HEK293 (cell line): ENCODE measurements around the gene THSD7B.

ENCODE experiments used
- CTCF ChIA-PET: fragments of 350-600 bp; formaldehyde crosslinking; extraction: SDS; loops from one replicate; lab custom pipeline; 2021; ENCODE audit warnings: antibody characterized with exemption; lab: Yijun Ruan, JAX
- POLR2A ChIA-PET: fragments of 300-600 bp; formaldehyde crosslinking; extraction: SDS; loops from one replicate; lab custom pipeline; 2020; ENCODE audit warnings: antibody characterized with exemption, inconsistent platforms; lab: Yijun Ruan, JAX
- H3K27ac ChIP-seq: fragments of 200-500 bp; sonication (Bioruptor generic); 2 replicates; pipeline ENCODE4 v1.5.1; 2014; ENCODE audit warnings: low read depth, low read length, control low read depth, inconsistent platforms; ENCODE audit errors: extremely low read depth
- H3K36me3 ChIP-seq, 2 experiments: fragments of 200-500 bp in 1 of 2; sonication (Bioruptor generic) in 1 of 2; 1 replicate in 1 of 2; 2 replicates in 1 of 2; pipeline ENCODE4 v1.5.1; 2014 to 2017; ENCODE audit warnings: inconsistent platforms in 2 of 2, low read length in 2 of 2; ENCODE audit not compliant: control insufficient read depth in 2 of 2, insufficient read depth in 1 of 2
- H3K4me1 ChIP-seq: fragments of 200-500 bp; sonication (Bioruptor generic); 2 replicates; pipeline ENCODE4 v1.5.1; 2014; ENCODE audit warnings: mild to moderate bottlenecking, low read length, inconsistent platforms; ENCODE audit not compliant: control insufficient read depth, insufficient read depth
- H3K4me3 ChIP-seq: 2 replicates; pipeline ENCODE4 v1.5.1; 2011; ENCODE audit warnings: low read depth, mild to moderate bottlenecking, control low read depth, low read length, moderate library complexity
- H3K9me3 ChIP-seq: fragments of 200-500 bp; sonication (Bioruptor generic); 2 replicates; pipeline ENCODE4 v1.5.1; 2014; ENCODE audit warnings: low read depth, low read length, inconsistent platforms; ENCODE audit not compliant: control insufficient read depth, insufficient read depth
- KLF17 ChIP-seq: fragments of 450-650 bp; formaldehyde crosslinking; IDR thresholded peaks from 2 replicates; pipeline ENCODE4 v1.5.1; 2016; ENCODE audit warnings: missing biosample characterization, missing genetic modification characterization
- MEIS1 ChIP-seq: sonication (generic); formaldehyde crosslinking; IDR thresholded peaks from 2 replicates; pipeline ENCODE4 v1.8.1; 2022; ENCODE audit warnings: missing genetic modification reagents, mild to moderate bottlenecking, borderline replicate concordance
- MZF1 ChIP-seq: fragments of 450-650 bp; formaldehyde crosslinking; IDR thresholded peaks from 2 replicates; pipeline ENCODE4 v1.5.1; 2017; ENCODE audit warnings: missing biosample characterization, missing genetic modification characterization, borderline replicate concordance
- OVOL3 ChIP-seq: fragments of 450-650 bp; formaldehyde crosslinking; IDR thresholded peaks from 2 replicates; pipeline ENCODE4 v1.5.1; 2016; ENCODE audit warnings: missing biosample characterization, missing genetic modification characterization
- SCRT1 ChIP-seq: fragments of 450-650 bp; formaldehyde crosslinking; IDR thresholded peaks from 2 replicates; pipeline ENCODE4 v1.5.1; 2016; ENCODE audit warnings: missing biosample characterization, missing genetic modification characterization, borderline replicate concordance
- SCRT2 ChIP-seq: fragments of 450-650 bp; formaldehyde crosslinking; IDR thresholded peaks from 2 replicates; pipeline ENCODE4 v1.5.1; 2016; ENCODE audit warnings: missing biosample characterization, missing genetic modification characterization
- YY1 ChIP-seq: fragments of 450-650 bp; formaldehyde crosslinking; IDR thresholded peaks from 2 replicates; pipeline ENCODE4 v1.5.1; 2018; ENCODE audit warnings: missing biosample characterization, missing genetic modification characterization
- ZBTB1 ChIP-seq: fragments of 450-650 bp; formaldehyde crosslinking; IDR thresholded peaks from 2 replicates; pipeline ENCODE4 v1.5.1; 2016; ENCODE audit warnings: missing biosample characterization, missing genetic modification characterization
- ZBTB17 ChIP-seq: fragments of 450-650 bp; formaldehyde crosslinking; IDR thresholded peaks from 2 replicates; pipeline ENCODE4 v1.5.1; 2016; ENCODE audit warnings: missing biosample characterization, missing genetic modification characterization
- ZEB2 ChIP-seq: fragments of 450-650 bp; formaldehyde crosslinking; IDR thresholded peaks from 2 replicates; pipeline ENCODE4 v1.5.1; 2016; ENCODE audit warnings: missing biosample characterization, missing genetic modification characterization
- ZFP3 ChIP-seq: fragments of 450-650 bp; formaldehyde crosslinking; IDR thresholded peaks from 2 replicates; pipeline ENCODE4 v1.5.1; 2016; ENCODE audit warnings: low read depth, missing biosample characterization, missing genetic modification characterization
- ZNF175 ChIP-seq: fragments of 450-650 bp; formaldehyde crosslinking; IDR thresholded peaks from 2 replicates; pipeline ENCODE4 v1.5.1; 2016; ENCODE audit warnings: missing biosample characterization, missing genetic modification characterization
- ZNF18 ChIP-seq: fragments of 450-650 bp; formaldehyde crosslinking; IDR thresholded peaks from 2 replicates; pipeline ENCODE4 v1.5.1; 2016; ENCODE audit warnings: missing biosample characterization, missing genetic modification characterization
- ZNF24 ChIP-seq: fragments of 450-650 bp; formaldehyde crosslinking; IDR thresholded peaks from 2 replicates; pipeline ENCODE4 v1.5.1; 2016; ENCODE audit warnings: missing biosample characterization, missing genetic modification characterization
- ZNF302 ChIP-seq: fragments of 450-650 bp; formaldehyde crosslinking; IDR thresholded peaks from 2 replicates; pipeline ENCODE4 v1.5.1; 2016; ENCODE audit warnings: missing biosample characterization, missing genetic modification characterization, low read depth
- ZNF341 ChIP-seq: fragments of 450-650 bp; formaldehyde crosslinking; IDR thresholded peaks from 2 replicates; pipeline ENCODE4; 2016; ENCODE audit warnings: low read depth, missing biosample characterization, missing genetic modification characterization
- ZNF350 ChIP-seq: fragments of 450-650 bp; formaldehyde crosslinking; IDR thresholded peaks from 2 replicates; pipeline ENCODE4 v1.5.0; 2017; ENCODE audit warnings: missing biosample characterization, mild to moderate bottlenecking, missing genetic modification characterization
- ZNF354C ChIP-seq: fragments of 450-650 bp; formaldehyde crosslinking; IDR thresholded peaks from 2 replicates; pipeline ENCODE4 v1.5.1; 2016; ENCODE audit warnings: missing biosample characterization, missing genetic modification characterization, low read depth, borderline replicate concordance
- ZNF391 ChIP-seq: fragments of 450-650 bp; formaldehyde crosslinking; IDR thresholded peaks from 2 replicates; pipeline ENCODE4 v1.5.1; 2016; ENCODE audit warnings: low read depth, missing biosample characterization, missing genetic modification characterization, borderline replicate concordance
- ZNF394 ChIP-seq: fragments of 450-650 bp; formaldehyde crosslinking; IDR thresholded peaks from 2 replicates; pipeline ENCODE4 v1.5.1; 2016; ENCODE audit warnings: missing biosample characterization, missing genetic modification characterization, mild to moderate bottlenecking, moderate library complexity, borderline replicate concordance
- ZNF398 ChIP-seq: fragments of 450-650 bp; formaldehyde crosslinking; IDR thresholded peaks from 2 replicates; pipeline ENCODE4 v1.5.1; 2017; ENCODE audit warnings: missing biosample characterization, missing genetic modification characterization
- ZNF426 ChIP-seq: fragments of 450-650 bp; formaldehyde crosslinking; IDR thresholded peaks from 2 replicates; pipeline ENCODE4 v1.5.1; 2017; ENCODE audit warnings: missing biosample characterization, missing genetic modification characterization, mild to moderate bottlenecking, inconsistent platforms, moderate library complexity
- ZNF488 ChIP-seq: fragments of 450-650 bp; formaldehyde crosslinking; IDR thresholded peaks from 2 replicates; pipeline ENCODE4 v1.5.1; 2016; ENCODE audit warnings: missing biosample characterization, missing genetic modification characterization
- ZNF521 ChIP-seq: fragments of 450-650 bp; formaldehyde crosslinking; IDR thresholded peaks from 2 replicates; pipeline ENCODE4 v1.5.1; 2017; ENCODE audit warnings: missing biosample characterization, mild to moderate bottlenecking, missing genetic modification characterization
- ZNF544 ChIP-seq: fragments of 450-650 bp; formaldehyde crosslinking; IDR thresholded peaks from 2 replicates; pipeline ENCODE4 v1.5.0; 2017; ENCODE audit warnings: missing biosample characterization, missing genetic modification characterization
- ZNF626 ChIP-seq: fragments of 450-650 bp; sonication (Bioruptor Pico); formaldehyde crosslinking; IDR thresholded peaks from 2 replicates; pipeline ENCODE4 v1.5.1; 2018; ENCODE audit warnings: missing biosample characterization, missing genetic modification characterization, inconsistent platforms
- ZNF664 ChIP-seq: fragments of 450-650 bp; formaldehyde crosslinking; IDR thresholded peaks from 2 replicates; pipeline ENCODE4 v1.5.1; 2016; ENCODE audit warnings: missing biosample characterization, missing genetic modification characterization
- ZSCAN16 ChIP-seq: fragments of 450-650 bp; formaldehyde crosslinking; IDR thresholded peaks from 2 replicates; pipeline ENCODE4 v1.5.1; 2016; ENCODE audit warnings: missing biosample characterization, missing genetic modification characterization
- ZXDB ChIP-seq: fragments of 450-650 bp; formaldehyde crosslinking; IDR thresholded peaks from 2 replicates; pipeline ENCODE4 v1.5.1; 2016; ENCODE audit warnings: missing biosample characterization, missing genetic modification characterization
- TF ChIP-seq, protein P1 (sequence below): fragments of 450-650 bp; formaldehyde crosslinking; IDR thresholded peaks from 2 replicates; pipeline ENCODE4 v1.5.1; 2016; ENCODE audit warnings: missing biosample characterization, missing genetic modification characterization
- TF ChIP-seq, protein P2 (sequence below): IDR thresholded peaks from 2 replicates; pipeline ENCODE4 v1.6.1; 2011; ENCODE audit warnings: mild to moderate bottlenecking, low read depth, low read length, borderline replicate concordance

THSD7B gene

GRCh38 chr2:137721733-137722132, 956.4 kb downstream of the THSD7B start:
- Histone ChIP-seq H3K4me3 (no peak overlapping the region), H3K36me3 (no peaks in the 10 kb centered on the region), H3K4me1 (no peaks in the 10 kb centered on the region), H3K27ac (no peak overlapping the region), H3K9me3 (no peaks in the 10 kb centered on the region)
- ChIA-PET POLR2A (no interaction called here), CTCF (interaction anchor here (1.2 kb wide), 1 partner anchor 1298 kb away, joined by 4 read pairs; no protein-coding TSS in a partner anchor)
- TF ChIP-seq ZNF350 (tag by site-specific recombination) (no peak), KLF17 (tag by site-specific recombination) (no peak), ZNF626 (tag by site-specific recombination) (no peak), ZBTB17 (tag by site-specific recombination) (no peak), ZNF544 (no peak), MZF1 (no peak), ZXDB (tag by site-specific recombination) (no peak), ZNF391 (tag by site-specific recombination) (no peak), ZNF394 (no peak), ZNF426 (tag by site-specific recombination) (no peak), ZFP3 (tag by site-specific recombination) (no peak), ZEB2 (no peak), ZNF341 (tag by site-specific recombination) (no peak), ZNF488 (tag by site-specific recombination) (no peak)
- TF ChIP-seq, protein P1, sequence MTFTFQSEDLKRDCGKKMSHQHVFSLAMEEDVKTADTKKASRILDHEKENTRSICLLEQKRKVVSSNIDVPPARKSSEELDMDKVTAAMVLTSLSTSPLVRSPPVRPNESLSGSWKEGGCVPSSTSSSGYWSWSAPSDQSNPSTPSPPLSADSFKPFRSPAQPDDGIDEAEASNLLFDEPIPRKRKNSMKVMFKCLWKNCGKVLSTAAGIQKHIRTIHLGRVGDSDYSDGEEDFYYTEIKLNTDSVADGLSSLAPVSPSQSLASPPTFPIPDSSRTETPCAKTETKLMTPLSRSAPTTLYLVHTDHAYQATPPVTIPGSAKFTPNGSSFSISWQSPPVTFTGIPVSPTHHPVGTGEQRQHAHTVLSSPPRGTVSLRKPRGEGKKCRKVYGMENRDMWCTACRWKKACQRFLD, result no peak

GRCh38 chr2:137724912-137725311, 959.6 kb downstream of the THSD7B start:
- ChIA-PET POLR2A (no interaction called here), CTCF (interaction anchor here (0.7 kb wide), 1 partner anchor 13 kb away, joined by 3 read pairs; no protein-coding TSS in a partner anchor)
- H3K4me1 ChIP-seq, result no peaks in the 10 kb centered on the region
- H3K9me3 ChIP-seq, result no peaks in the 10 kb centered on the region
- H3K27ac ChIP-seq, result no peak overlapping the region
- no peak overlapping the region for H3K4me3 ChIP-seq
- H3K36me3 ChIP-seq, result no peaks in the 10 kb centered on the region
- TF ChIP-seq SCRT1 (tag by site-specific recombination), result no peak
- no peak for TF ChIP-seq SCRT2
- no peak for TF ChIP-seq ZNF302 (tag by site-specific recombination)
- TF ChIP-seq ZNF521, result no peak
- no peak for TF ChIP-seq ZSCAN16
- TF ChIP-seq OVOL3 (tag by site-specific recombination), result no peak
- no peak for TF ChIP-seq ZNF664 (tag by site-specific recombination)
- TF ChIP-seq MEIS1 (CRISPR knock-in tag), result no peak
- TF ChIP-seq ZNF18 (tag by site-specific recombination), result no peak
- no peak for TF ChIP-seq ZNF398
- TF ChIP-seq ZBTB1, result no peak
- TF ChIP-seq ZNF354C (tag by site-specific recombination), result no peak
- no peak for TF ChIP-seq ZNF175 (tag by site-specific recombination)
- TF ChIP-seq, protein P2, sequence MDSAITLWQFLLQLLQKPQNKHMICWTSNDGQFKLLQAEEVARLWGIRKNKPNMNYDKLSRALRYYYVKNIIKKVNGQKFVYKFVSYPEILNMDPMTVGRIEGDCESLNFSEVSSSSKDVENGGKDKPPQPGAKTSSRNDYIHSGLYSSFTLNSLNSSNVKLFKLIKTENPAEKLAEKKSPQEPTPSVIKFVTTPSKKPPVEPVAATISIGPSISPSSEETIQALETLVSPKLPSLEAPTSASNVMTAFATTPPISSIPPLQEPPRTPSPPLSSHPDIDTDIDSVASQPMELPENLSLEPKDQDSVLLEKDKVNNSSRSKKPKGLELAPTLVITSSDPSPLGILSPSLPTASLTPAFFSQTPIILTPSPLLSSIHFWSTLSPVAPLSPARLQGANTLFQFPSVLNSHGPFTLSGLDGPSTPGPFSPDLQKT, result no peak
- no peak for TF ChIP-seq YY1 (tag by site-specific recombination)
- no peak for TF ChIP-seq ZNF24 (tag by site-specific recombination)
